Measurements from ENCODE around the gene BPIFB1. TPM values are rescaled to one million over a fixed set of nuclear protein-coding genes. Genes with fewer than 3 reads are reported as not detected.

The BPIFB1 gene
- total RNA-seq, 1 experiment from 2014 or later = not detected

DNA sequence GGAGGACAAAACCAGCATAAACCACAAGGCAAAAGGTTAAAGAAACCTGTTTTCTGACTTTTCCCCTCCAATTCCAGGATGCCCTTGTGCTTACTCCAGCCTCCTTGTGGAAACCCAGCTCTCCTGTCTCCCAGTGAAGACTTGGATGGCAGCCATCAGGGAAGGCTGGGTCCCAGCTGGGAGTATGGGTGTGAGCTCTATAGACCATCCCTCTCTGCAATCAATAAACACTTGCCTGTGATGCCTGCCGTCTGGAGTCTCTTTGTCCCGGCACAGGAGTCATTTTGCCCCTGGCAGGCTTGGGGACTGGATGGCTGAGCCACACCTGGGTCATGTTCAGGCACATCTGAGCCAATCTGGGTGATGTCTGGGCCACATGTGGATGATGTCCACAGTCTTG lies 26.6 kb downstream of the BPIFB1 start (continued):
- TF ChIP-seq, protein P1, sequence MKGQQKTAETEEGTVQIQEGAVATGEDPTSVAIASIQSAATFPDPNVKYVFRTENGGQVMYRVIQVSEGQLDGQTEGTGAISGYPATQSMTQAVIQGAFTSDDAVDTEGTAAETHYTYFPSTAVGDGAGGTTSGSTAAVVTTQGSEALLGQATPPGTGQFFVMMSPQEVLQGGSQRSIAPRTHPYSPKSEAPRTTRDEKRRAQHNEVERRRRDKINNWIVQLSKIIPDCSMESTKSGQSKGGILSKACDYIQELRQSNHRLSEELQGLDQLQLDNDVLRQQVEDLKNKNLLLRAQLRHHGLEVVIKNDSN (CRISPR knock-in tag; IDR thresholded peaks at IDR 0.05) = no peak

GRCh38 chr20:33310327-33310899 lies 27.4 kb downstream of the BPIFB1 start:
- ChIA-PET CTCF (interaction anchor here (0.7 to 2.5 kb wide), 3 partner anchors 9 to 205 kb away, joined by 3 to 9 read pairs (median 5); no protein-coding TSS in a partner anchor), POLR2A (no interaction called here)
- H3K27me3 Mint-ChIP-seq (ENCODE audit: low read depth) = no peaks in the 10 kb centered on the region; the same call in 1 of the 2 replicates
- no peak for TF ChIP-seq NFE2L1 (CRISPR knock-in tag; IDR thresholded peaks at IDR 0.05)
- no peak overlapping the region for H3K4me3 Mint-ChIP-seq
- peaks cover 4% of the 10 kb centered on the region for H3K9me3 Mint-ChIP-seq
- no peak overlapping the region for H3K27ac Mint-ChIP-seq
- ATAC-seq (no peak), DNase-seq (ENCODE audit: low spot score) (no peak)
- H3K4me1 Mint-ChIP-seq = no peaks in the 10 kb centered on the region
- H3K36me3 Mint-ChIP-seq = no peaks in the 10 kb centered on the region

DNA sequence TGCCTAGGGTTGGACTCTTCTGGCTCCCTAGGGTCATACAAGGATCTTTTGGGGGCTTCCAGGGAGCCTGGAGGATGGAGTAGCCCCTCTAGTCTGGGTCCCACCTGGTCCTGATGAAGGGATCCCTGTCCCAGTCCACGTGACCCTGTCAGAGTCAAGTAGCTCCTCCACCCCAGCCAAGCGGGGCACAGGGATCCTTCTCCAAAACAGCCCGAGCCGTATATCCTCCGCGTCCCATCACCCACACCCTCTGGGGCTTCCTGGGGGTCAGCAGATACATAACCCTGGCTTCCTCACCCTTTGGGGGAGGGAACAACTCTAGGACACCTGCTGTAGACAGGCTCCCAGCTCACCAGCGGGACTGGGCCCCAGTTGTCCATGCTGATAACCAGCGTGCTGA lies 28.0 kb downstream of the BPIFB1 start:
- no peak for DNase-seq (ENCODE audit: low spot score)
- no peak overlapping the region for H3K27ac Mint-ChIP-seq
- TF ChIP-seq, protein P2, sequence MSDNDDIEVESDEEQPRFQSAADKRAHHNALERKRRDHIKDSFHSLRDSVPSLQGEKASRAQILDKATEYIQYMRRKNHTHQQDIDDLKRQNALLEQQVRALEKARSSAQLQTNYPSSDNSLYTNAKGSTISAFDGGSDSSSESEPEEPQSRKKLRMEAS (CRISPR knock-in tag; IDR thresholded peaks at IDR 0.05) = no peak
- no peak for TF ChIP-seq PRRX2 (CRISPR knock-in tag; IDR thresholded peaks at IDR 0.05)
- TF ChIP-seq, protein P3, sequence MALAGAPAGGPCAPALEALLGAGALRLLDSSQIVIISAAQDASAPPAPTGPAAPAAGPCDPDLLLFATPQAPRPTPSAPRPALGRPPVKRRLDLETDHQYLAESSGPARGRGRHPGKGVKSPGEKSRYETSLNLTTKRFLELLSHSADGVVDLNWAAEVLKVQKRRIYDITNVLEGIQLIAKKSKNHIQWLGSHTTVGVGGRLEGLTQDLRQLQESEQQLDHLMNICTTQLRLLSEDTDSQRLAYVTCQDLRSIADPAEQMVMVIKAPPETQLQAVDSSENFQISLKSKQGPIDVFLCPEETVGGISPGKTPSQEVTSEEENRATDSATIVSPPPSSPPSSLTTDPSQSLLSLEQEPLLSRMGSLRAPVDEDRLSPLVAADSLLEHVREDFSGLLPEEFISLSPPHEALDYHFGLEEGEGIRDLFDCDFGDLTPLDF (CRISPR knock-in tag; IDR thresholded peaks at IDR 0.05) = no peak
- TF ChIP-seq FOXJ3 (CRISPR knock-in tag; IDR thresholded peaks at IDR 0.05; ENCODE audit: borderline replicate concordance) = no peak
- no peak for TF ChIP-seq ZNF396 (CRISPR knock-in tag; IDR thresholded peaks at IDR 0.05; ENCODE audit: borderline replicate concordance)
- TF ChIP-seq ZNF263 (CRISPR knock-in tag; IDR thresholded peaks at IDR 0.05; ENCODE audit: low read depth) = no peak
- TF ChIP-seq, protein P4, sequence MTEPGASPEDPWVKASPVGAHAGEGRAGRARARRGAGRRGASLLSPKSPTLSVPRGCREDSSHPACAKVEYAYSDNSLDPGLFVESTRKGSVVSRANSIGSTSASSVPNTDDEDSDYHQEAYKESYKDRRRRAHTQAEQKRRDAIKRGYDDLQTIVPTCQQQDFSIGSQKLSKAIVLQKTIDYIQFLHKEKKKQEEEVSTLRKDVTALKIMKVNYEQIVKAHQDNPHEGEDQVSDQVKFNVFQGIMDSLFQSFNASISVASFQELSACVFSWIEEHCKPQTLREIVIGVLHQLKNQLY (CRISPR knock-in tag; IDR thresholded peaks at IDR 0.05) = no peak
- TF ChIP-seq NFE2L1 (CRISPR knock-in tag; IDR thresholded peaks at IDR 0.05) = no peak
- TF ChIP-seq TP53 (CRISPR knock-in tag; IDR thresholded peaks at IDR 0.05) = no peak
- TF ChIP-seq ZNF532 (CRISPR knock-in tag; IDR thresholded peaks at IDR 0.05; ENCODE audit: borderline replicate concordance) = no peak
- no peak for TF ChIP-seq CREM (CRISPR knock-in tag; IDR thresholded peaks at IDR 0.05)
- TF ChIP-seq, protein P5, sequence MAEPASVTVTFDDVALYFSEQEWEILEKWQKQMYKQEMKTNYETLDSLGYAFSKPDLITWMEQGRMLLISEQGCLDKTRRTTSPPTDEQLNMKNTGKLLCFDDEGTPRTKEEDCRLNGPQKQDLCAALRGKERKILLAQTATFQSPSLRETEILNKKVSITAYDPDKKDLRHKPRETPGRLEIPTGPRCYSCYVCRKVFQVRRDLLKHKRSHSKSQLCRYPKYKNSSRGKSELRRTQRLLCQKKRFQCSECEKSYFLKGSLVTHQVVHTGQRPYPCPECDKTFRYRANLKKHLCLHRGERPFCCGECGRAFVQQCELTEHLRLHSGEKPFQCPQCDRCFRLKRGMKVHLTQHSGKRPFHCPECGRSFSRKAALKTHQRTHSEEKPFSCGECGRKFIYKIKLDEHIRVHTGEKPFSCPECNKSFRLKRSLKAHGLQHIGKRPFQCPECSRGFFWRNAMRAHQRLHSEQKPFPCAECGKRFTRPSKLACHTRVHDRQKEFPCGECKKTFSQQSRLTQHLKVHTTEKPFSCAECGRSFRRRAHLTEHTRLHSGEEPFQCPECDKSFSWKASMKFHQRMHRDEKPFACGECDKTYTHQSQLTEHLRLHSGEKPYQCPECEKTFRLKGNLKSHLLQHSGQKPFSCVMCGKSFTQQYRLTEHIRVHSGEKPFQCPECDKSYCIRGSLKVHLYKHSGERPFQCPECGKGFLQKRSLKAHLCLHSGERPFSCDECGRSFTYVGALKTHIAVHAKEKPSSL (CRISPR knock-in tag; conservative IDR thresholded peaks at IDR 0.05) = no peak
- no peak for TF ChIP-seq ZNF121 (CRISPR knock-in tag; IDR thresholded peaks at IDR 0.05)
- no peak for TF ChIP-seq RORB (CRISPR knock-in tag; IDR thresholded peaks at IDR 0.05)
- TF ChIP-seq MXD4 (CRISPR knock-in tag; IDR thresholded peaks at IDR 0.05; ENCODE audit: borderline replicate concordance) = no peak
- TF ChIP-seq, protein P6, sequence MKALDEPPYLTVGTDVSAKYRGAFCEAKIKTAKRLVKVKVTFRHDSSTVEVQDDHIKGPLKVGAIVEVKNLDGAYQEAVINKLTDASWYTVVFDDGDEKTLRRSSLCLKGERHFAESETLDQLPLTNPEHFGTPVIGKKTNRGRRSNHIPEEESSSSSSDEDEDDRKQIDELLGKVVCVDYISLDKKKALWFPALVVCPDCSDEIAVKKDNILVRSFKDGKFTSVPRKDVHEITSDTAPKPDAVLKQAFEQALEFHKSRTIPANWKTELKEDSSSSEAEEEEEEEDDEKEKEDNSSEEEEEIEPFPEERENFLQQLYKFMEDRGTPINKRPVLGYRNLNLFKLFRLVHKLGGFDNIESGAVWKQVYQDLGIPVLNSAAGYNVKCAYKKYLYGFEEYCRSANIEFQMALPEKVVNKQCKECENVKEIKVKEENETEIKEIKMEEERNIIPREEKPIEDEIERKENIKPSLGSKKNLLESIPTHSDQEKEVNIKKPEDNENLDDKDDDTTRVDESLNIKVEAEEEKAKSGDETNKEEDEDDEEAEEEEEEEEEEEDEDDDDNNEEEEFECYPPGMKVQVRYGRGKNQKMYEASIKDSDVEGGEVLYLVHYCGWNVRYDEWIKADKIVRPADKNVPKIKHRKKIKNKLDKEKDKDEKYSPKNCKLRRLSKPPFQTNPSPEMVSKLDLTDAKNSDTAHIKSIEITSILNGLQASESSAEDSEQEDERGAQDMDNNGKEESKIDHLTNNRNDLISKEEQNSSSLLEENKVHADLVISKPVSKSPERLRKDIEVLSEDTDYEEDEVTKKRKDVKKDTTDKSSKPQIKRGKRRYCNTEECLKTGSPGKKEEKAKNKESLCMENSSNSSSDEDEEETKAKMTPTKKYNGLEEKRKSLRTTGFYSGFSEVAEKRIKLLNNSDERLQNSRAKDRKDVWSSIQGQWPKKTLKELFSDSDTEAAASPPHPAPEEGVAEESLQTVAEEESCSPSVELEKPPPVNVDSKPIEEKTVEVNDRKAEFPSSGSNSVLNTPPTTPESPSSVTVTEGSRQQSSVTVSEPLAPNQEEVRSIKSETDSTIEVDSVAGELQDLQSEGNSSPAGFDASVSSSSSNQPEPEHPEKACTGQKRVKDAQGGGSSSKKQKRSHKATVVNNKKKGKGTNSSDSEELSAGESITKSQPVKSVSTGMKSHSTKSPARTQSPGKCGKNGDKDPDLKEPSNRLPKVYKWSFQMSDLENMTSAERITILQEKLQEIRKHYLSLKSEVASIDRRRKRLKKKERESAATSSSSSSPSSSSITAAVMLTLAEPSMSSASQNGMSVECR (CRISPR knock-in tag; IDR thresholded peaks at IDR 0.05; ENCODE audit: borderline replicate concordance) = no peak
- no peak for TF ChIP-seq CREB1 (CRISPR knock-in tag; IDR thresholded peaks at IDR 0.05)
- CTCF ChIA-PET = interaction anchor here (0.7 to 2.5 kb wide), 3 partner anchors 10 to 205 kb away, joined by 3 to 9 read pairs (median 5); no protein-coding TSS in a partner anchor
- no peak for ATAC-seq
- H3K9me3 Mint-ChIP-seq = peaks cover 4% of the 10 kb centered on the region
- H3K36me3 Mint-ChIP-seq = no peaks in the 10 kb centered on the region
- H3K4me1 Mint-ChIP-seq = no peaks in the 10 kb centered on the region
- POLR2A ChIA-PET = no interaction called here
- no peaks in the 10 kb centered on the region; the same call in 1 of the 2 replicates for H3K27me3 Mint-ChIP-seq (ENCODE audit: low read depth)
- no peak overlapping the region for H3K4me3 Mint-ChIP-seq
